ENCODE measurements around the gene TRAFD1. TPM values are rescaled to one million over a fixed set of nuclear protein-coding genes. Genes with fewer than 3 reads are reported as not detected.

TRAFD1 gene
- total RNA-seq, 1 donor from 2014 or later, result 9.3 TPM

DNA sequence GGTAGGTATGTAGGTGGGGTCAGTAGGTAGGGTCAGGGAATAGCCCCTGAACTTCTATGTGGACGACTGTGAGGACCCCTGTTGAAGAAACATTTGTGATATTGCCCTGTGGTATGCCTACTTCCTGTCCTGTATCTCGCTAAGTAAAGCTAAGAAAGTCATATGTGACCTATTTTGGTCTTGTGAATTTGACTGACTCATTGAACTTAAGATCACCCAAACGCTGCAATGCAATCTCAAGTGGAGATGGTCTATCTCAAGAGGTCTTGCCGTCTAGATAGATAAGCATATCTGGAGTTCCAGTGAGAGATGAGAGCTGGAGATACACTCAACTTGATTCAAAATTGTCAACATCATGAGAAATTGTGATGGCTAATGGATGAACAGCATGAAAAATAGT, 73.8 kb downstream of the TRAFD1 start:
- no peak overlapping the region for H3K4me3 ChIP-seq
- no peaks in the 10 kb centered on the region for H3K9me3 ChIP-seq
- H3K36me3 ChIP-seq, result peaks cover 51 to 79% of the 10 kb centered on the region in 2 donors
- no peak overlapping the region for H3K27ac ChIP-seq
- no peak for DNase-seq (ENCODE audit: low spot score in 2 of 2)
- no peaks in the 10 kb centered on the region for H3K4me1 ChIP-seq
- TF ChIP-seq, protein P1, sequence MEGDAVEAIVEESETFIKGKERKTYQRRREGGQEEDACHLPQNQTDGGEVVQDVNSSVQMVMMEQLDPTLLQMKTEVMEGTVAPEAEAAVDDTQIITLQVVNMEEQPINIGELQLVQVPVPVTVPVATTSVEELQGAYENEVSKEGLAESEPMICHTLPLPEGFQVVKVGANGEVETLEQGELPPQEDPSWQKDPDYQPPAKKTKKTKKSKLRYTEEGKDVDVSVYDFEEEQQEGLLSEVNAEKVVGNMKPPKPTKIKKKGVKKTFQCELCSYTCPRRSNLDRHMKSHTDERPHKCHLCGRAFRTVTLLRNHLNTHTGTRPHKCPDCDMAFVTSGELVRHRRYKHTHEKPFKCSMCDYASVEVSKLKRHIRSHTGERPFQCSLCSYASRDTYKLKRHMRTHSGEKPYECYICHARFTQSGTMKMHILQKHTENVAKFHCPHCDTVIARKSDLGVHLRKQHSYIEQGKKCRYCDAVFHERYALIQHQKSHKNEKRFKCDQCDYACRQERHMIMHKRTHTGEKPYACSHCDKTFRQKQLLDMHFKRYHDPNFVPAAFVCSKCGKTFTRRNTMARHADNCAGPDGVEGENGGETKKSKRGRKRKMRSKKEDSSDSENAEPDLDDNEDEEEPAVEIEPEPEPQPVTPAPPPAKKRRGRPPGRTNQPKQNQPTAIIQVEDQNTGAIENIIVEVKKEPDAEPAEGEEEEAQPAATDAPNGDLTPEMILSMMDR (IDR thresholded peaks at IDR 0.05), result no peak
- intact Hi-C loops (cut with DNase I), result loop anchor here (2.0 kb wide), 1 partner anchor 188 kb away; no protein-coding TSS in a partner anchor
- H3K27me3 ChIP-seq, result no peaks in the 10 kb centered on the region

Other genes starting within 250 kb of the TRAFD1 start
- gene TMEM116, start 112.4 kb upstream of the TRAFD1 start, total RNA-seq, result 2.2 TPM
- gene ERP29, start 112.1 kb upstream of the TRAFD1 start, total RNA-seq, result 21.6 TPM
- gene NAA25, start 16.8 kb upstream of the TRAFD1 start, total RNA-seq, result 1.9 TPM